ENCODE data around the gene GTF2A1L.
"Not testable (repeated sequence)": the region's sequence is repeated elsewhere in the genome, so short reads cannot be mapped to it uniquely, and the experiment has no call there.

The GTF2A1L gene, protein sequence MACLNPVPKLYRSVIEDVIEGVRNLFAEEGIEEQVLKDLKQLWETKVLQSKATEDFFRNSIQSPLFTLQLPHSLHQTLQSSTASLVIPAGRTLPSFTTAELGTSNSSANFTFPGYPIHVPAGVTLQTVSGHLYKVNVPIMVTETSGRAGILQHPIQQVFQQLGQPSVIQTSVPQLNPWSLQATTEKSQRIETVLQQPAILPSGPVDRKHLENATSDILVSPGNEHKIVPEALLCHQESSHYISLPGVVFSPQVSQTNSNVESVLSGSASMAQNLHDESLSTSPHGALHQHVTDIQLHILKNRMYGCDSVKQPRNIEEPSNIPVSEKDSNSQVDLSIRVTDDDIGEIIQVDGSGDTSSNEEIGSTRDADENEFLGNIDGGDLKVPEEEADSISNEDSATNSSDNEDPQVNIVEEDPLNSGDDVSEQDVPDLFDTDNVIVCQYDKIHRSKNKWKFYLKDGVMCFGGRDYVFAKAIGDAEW

GRCh38 chr2:48617618-48618017 is at the start of gene GTF2A1L:
Gene GTF2A1L (plus strand): TSS chr2:48617856. CDS start chr2:48617875, 19 bp downstream.
- no peak for DNase-seq (ENCODE audit: low read depth)

- no peak for DNase-seq (ENCODE audit: low read depth)
Measured at GRCh38 chr2:48568547-48568946, 49.1 kb upstream of the GTF2A1L start.

- DNase-seq (ENCODE audit: low read depth): no peak
Measured at GRCh38 chr2:48569433-48569832, 48.2 kb upstream of the GTF2A1L start.

DNA sequence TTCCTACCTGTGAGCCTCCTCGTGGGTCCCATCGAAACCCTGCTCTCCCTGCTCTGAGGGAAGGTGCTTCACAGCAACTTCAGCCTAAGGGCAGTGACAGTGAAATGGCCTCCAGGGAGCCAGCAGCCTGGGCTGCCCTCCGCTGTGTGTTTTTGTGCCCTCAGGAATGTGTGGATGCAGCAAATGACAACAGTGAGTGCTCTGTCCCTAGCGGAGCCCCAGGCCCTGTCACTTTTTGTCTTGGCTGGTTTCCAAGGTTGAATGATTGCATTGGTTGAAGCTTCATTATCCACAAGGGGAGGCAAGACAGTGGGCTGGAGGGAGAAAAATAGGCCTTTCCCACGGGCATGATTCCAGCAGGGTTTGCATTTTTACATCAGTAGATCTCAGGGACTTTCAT is 44.8 kb upstream of the GTF2A1L start:
- DNase-seq (ENCODE audit: low read depth): no peak

DNA sequence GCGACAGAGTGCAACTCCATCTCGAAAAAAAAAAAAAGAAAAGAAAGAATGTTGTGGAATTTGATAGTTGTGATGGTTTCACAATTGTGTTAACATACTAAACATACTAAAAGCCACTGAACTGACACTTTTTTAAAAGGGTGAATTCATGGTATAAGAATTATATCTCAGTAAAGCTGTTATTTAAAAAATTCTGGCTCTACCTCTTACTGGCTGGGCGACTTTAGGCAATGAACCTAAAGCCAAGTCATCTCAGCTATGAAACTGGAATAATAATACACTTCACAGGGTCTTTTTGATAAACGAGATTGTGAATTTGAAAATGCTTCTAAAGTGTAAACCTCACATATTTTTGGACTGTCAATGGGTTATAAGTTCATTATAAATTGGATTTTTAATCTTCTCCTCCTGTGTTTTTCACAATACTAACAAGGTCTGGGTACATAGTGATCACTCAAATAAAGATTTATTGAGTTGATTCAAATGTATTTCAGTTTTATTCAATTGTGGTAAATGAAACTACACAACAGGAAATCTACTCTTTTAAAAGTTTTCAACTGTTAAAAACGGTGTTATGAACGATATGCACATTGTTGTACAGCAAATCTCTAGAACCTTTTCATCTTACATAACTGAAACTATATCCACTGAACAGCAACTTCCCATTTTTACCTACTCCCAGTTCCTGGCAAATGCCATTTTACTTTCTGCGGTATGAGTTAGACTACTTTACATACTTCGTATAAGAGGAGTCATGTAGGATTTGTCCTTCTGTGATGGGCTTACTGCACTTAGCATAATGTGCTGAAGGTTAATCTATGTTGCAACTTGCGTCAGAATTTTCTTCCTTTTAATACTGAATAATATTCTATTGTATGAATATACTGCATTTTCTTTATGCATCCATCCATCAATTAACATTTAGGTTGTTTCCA is 43.0 kb upstream of the GTF2A1L start:
- DNase-seq (ENCODE audit: low read depth): no peak

DNA sequence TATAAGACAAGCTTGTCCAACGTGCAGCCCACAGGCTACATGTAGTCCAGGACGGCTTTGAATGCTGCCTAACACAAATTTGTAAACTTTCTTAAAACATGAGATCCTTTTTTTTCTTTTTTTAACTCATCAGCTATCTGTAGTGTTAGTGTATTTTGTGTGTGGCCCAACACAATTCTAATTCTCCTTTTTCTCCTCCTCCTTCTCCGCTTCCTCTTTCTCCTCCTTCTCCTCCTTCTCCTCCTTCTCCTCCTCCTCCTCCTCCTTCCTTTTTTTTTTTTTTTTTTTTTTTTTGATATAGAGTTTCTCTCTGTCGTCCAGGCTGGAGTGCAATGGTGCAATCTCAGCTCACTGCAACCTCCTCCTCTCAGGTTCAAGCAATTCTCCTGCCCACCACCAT is 39.3 kb upstream of the GTF2A1L start:
- DNase-seq (ENCODE audit: low read depth): no peak

- no peak for DNase-seq (ENCODE audit: low read depth)
Measured at GRCh38 chr2:48583961-48584360, 33.7 kb upstream of the GTF2A1L start.

DNA sequence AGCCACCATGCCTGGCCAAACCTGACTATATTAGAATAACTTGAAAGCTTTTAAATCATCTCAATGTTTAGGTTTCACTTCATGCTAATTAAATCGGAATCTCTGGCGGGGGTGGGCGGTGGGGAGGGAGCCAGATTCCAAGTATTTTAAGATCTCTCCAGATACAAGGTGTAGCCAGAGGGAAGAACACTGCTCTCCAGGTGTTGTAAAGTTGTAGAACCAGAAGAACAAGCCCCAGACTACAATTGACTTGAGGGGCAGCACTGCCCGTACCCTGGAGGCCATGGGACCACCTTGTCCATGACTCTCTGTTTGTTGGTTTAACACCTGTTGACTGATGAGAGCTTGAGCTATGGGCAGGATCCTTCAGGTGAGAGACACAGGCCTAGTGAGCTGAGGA is 33.1 kb upstream of the GTF2A1L start:
- DNase-seq (ENCODE audit: low read depth): no peak

- DNase-seq (ENCODE audit: low read depth): no peak
Measured at GRCh38 chr2:48586433-48586832, 31.2 kb upstream of the GTF2A1L start.

DNA sequence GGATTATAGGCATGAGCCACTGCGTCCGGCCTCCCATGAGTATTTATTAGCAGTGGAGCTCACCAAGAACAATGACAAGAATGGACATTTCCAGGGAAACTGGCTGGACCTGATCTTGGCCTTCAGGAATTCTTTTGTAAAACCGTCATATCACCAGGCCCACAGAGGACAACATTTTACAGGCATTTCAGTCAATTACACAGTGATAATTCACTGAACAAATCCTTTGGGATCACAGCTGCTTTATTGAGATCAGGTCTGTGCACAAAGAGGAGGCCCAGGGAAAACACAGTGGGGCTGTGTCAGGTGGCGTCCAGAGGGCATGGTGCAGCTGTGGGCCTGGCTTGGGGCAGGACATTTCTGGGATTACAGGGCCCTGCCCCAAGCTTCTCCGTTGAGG is 30.1 kb upstream of the GTF2A1L start:
- DNase-seq (ENCODE audit: low read depth): no peak

DNA sequence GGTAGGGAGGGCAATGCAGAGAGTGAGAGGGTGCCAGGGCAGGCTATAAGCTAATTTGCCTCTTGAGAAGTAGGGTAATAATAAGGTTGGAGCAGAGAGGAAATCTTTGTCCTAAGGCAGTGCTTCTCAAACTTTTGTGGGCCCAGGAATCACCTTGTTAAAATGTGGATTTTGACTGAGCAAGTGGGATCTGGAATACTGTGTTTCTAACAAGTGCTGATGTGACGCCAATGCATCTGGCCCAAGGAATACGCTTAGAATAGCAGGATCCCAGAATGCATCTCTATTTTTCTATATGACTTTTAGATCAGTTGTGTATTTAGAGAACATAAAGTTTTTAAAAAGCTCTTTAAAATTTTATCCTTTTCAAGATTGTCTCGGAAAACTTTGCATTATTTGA is 29.7 kb upstream of the GTF2A1L start:
- no peak for DNase-seq (ENCODE audit: low read depth)

- no peak for DNase-seq (ENCODE audit: low read depth)
Measured at GRCh38 chr2:48588745-48589144, 28.9 kb upstream of the GTF2A1L start.

DNA sequence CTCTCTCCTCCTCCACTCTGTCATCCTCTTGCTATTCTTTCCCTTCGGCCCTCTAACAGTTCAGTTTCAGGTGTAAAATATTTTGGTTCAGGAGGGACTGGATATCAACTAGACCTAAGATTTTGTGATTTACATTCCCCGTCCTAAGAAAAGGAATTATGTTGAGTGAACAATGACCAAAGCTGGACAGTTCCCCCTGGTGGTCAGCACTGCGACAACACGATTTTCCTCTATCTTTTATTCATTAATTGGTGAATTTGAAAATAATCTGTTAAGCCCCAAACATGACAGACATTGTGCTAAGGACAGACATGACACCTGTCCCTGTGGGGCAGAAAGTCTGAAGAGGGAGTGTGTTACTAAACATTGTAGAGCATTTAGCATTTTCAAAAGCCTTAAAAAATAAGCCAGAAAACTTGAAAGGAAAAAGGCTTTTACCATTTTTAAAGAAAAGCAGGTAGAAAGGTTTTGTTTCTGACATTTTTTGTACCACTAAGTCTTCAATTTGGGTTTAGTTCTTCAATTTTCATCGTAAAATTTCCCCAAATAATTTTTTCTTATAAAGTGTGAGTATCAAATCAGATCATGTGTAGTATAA is 28.4 kb upstream of the GTF2A1L start:
- DNase-seq (ENCODE audit: low read depth): no peak

- DNase-seq (ENCODE audit: low read depth): no peak
Measured at GRCh38 chr2:48590017-48590416, 27.6 kb upstream of the GTF2A1L start.

- no peak for DNase-seq (ENCODE audit: low read depth)
Measured at GRCh38 chr2:48592067-48592466, 25.6 kb upstream of the GTF2A1L start.

- not testable (repeated sequence) for DNase-seq (ENCODE audit: low read depth)
Measured at GRCh38 chr2:48596751-48597150, 20.9 kb upstream of the GTF2A1L start.

GRCh38 chr2:48597492-48597891 is 20.2 kb upstream of the GTF2A1L start:
- DNase-seq (ENCODE audit: low read depth): no peak

GRCh38 chr2:48600204-48600813 is 17.3 kb upstream of the GTF2A1L start:
- DNase-seq (ENCODE audit: low read depth): no peak

- DNase-seq (ENCODE audit: low read depth): peak; percentile 44
Measured at GRCh38 chr2:48600917-48601316, 16.7 kb upstream of the GTF2A1L start.

- DNase-seq (ENCODE audit: low read depth): no peak
Measured at GRCh38 chr2:48601349-48601748, 16.3 kb upstream of the GTF2A1L start.

GRCh38 chr2:48605482-48606175 is 12.0 kb upstream of the GTF2A1L start:
- DNase-seq (ENCODE audit: low read depth): no peak
